ENCODE data around the gene TEAD4. TPM values are rescaled to one million over a fixed set of nuclear protein-coding genes. Genes with fewer than 3 reads are reported as not detected.

Gene TEAD4
- total RNA-seq, 1 donor from 2014 or later: 11.6 TPM

DNA sequence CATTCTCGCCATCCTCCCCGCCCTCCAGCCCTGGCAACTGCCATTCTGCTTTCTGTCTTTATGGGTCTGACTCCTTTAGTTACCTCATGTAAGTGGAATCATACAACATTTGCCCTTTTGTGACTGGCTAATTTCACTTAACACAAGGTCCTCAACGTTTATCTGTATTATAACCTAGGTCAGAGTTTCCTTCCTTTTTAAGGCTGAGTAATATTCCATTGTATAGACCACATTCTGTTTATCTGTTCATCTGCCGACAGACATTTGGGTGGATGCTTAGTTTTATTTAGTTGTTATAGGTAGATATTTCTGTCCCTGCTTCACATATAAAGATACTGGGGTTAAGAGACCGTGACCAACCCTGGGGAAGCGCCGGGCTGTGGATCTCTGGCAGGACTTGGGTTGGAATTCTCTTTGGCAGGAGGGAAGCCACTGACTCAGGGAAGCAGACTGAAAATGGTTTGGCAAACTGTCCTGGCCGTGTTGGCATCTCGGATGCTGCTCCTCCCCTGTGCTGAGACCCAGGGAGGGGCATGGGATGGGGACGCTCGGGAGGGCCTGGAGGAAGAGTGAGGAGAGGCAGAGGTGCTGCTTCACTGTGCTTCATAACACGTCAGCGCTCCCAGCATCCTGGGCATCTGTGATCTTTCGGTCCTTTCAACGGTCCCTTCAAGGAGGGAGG is 38.9 kb downstream of the TEAD4 start:
- DNase-seq: no peak
- ATAC-seq: no peak
- intact Hi-C loops (cut with micrococcal nuclease): no loop called here

DNA sequence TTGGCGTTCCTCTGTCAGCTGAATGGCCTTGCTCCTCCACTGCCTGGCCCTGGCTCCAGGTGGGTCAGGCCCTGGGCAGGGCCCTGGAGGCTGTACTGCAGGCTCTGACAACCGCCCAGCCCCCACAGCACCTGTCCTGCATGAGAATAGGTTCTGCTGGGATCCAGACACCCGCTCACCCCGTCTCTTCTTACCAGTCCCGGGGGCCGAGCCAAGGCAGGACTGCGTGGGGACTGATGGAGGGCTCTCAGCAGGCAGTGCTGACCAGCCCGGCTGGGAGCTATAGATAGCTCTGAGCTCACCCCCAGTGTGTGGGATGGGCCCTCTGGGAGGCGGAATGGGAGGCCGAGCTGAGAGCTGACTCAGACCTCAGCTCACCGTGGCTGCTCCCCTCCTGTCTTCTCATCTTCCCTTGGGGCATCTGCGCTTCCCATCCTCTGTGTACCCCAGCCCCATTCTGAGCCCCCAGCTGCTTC is 39.6 kb downstream of the TEAD4 start:
- ATAC-seq (peak; percentile 98), DNase-seq (peak; percentile 72)
- intact Hi-C loops (cut with micrococcal nuclease): no loop called here

DNA sequence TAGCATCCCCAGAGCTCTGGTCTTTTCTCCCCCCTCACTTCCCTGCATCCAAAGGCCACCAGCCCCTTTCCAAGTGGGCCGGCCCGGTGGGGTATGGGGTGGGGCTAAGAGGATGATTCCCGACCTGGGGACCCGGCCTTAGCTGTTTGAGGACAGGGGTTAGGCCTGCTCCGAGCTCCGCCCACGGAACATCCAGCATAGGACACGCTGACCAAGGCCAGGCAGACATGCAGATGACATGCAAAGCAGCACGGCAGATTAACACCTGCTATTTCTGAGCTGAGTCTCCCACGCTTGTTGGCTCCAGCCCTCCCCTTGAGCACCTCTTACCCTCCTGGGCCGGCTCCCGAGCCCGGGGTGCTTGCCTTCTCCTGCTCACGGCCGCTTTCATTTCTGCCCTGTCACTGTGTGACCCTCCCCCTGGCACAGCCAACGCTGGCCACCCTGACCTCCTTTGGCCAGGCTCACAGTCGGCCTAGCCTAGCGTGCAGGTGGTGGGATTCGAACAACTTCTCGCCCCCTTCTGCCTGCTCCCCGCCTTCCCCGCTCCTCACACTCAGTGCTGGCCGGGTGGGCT is 40.2 kb downstream of the TEAD4 start:
- peak; percentile 73 for ATAC-seq
- DNase-seq: no peak
- intact Hi-C loops (cut with micrococcal nuclease): no loop called here

DNA sequence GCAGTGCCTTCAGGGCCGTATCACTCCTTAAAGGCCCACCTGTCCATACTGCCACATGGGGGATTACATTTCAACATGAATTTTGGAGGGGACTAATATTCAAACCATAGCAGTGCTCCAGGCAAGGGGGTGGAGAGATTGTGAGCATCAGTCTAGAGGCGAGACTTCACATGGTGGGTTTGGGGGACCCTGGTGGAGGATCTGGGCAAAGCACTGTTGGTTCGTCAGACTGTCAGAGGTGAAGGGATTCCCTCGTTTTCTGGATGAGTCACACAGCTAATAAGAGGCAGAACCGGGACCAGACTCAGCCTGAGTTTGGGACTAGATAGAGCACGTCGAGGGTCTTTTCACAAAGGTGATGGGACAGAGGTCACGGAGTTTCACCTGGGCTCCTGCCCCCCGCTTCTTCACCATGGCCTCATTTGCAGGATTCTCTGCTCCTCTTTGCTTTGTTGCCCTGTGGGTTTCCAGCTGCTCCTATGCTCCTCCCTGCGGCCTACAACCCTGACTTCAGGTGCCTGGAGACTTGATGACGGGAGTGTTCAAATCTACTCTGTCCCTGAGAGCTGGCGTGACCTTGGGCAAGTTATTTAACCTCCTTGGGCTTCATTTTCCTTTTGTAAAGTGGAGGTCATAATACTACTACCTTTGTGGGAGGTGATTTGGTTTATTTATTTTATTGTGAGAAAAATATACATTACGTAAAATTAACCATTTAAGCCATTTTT is 41.5 kb downstream of the TEAD4 start:
- no peak for ATAC-seq
- DNase-seq: no peak

DNA sequence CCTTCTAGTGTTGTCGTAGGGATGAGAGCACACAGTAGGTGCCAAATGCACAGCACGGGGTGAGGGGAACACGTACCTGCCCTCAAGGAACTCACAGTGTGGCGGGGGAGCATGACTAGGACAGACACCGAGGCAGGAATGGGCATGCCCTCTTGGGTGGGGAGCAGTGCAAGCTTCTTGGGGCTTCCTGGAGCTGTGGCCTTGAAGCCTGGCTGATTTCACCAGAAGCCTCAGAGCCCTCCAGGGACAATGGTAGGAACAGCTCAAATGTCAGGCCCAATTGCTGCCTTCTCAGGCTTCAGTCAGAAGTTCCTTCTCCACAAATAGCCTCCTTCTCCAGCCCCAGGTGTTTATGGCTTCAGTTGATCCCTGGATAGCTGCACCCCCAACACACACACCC is 43.4 kb downstream of the TEAD4 start:
- intact Hi-C loops (cut with micrococcal nuclease): no loop called here
- DNase-seq (no peak), ATAC-seq (no peak)

More for the DNA sequence above, 41.5 kb downstream of the TEAD4 start:
- intact Hi-C loops (cut with micrococcal nuclease): no loop called here

DNA sequence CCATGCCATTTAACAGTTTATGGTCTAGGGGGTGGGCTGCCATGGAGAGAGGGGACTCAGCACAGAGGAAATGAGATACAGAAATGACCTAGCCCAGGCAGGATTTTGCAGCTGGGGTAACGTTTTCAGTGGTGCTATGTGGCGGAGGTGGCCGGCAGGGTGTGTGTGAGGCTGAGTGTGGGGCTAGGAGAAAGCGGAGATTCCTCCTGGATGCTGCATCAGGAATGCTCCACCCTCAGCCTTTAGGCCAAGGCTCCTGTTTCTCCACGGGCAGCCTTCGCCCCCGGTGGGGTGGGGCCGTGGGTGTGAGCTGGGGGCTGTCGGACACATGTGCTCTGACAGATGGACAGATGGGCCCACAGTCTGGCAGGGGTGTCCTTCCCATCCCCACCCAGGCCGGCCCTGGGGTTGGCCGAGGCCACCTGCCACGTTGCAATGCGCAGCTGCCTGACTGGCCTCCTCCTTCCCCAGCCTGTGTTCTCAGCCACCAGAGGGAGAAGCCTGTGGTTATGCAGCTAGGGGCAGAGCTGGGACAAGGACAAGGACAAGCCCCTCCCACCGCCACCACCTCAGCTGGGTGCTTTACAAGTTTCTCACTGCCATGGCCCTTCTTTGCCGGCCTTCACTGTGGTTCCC is 44.3 kb downstream of the TEAD4 start:
- ATAC-seq (no peak), DNase-seq (no peak)
- intact Hi-C loops (cut with micrococcal nuclease): no loop called here

DNA sequence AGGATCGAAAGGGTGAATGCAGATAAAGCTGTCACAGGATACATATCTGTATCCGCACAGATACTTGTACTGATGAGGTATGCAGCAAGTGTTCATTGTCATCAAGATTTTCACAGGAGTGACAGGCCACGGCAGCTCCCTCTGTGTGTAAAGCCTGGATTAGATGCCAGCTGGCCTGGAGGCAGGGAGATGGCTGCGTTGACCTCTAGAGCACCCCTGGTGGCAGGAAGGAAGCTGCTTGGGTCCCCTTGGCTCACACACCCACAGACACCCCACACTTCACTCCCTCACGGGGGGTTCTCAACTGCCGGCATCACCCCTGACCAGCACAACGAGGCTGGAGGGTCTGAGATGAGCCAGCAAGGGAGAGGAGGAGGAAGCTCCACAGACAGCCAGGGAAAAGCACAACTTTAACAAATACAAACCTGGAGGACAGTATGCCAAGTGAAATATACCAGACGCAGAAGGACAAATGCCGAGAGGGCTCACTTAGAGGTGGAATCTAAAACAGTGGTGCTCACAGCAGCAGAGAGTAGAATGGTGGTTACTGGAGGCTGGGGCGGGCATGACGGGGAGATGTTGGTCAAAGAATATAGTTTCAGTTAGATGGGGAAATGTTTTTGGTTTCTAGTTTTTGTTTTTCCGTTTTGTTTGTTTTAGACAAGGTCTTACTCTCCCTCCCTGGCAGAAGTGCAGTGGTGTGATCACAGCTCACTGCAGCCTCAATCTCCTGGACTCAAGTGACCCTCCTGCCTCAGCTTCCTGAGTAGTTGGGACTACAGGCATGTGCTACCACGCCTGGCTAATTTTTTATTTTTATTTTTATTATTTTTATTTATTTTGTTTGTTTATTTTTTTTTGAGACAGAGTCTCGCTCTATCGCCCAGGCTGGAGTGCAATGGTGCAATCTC is 45.7 kb downstream of the TEAD4 start:
- ATAC-seq (peak; percentile 62), DNase-seq (no peak)
- intact Hi-C loops (cut with micrococcal nuclease): no loop called here

DNA sequence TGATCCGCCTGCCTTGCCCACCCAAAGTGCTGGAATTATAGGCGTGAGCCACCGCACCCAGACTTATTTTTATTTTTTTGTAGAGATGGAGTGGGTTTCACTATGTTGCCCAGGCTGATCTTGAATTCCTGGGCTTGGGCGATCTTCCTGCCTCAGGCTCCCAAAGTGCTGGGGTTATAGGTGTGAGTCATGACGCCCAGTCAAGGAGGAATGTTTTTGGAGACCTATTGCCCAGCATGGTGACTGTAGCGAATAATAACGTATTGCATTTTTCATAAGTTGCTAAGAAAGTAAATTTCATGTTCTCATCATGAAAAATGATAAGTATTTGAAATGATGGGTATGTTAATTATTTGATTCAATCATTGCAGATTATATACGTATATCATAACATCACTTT is 46.5 kb downstream of the TEAD4 start:
- no peak for DNase-seq
- intact Hi-C loops (cut with micrococcal nuclease): no loop called here
- no peak for ATAC-seq

DNA sequence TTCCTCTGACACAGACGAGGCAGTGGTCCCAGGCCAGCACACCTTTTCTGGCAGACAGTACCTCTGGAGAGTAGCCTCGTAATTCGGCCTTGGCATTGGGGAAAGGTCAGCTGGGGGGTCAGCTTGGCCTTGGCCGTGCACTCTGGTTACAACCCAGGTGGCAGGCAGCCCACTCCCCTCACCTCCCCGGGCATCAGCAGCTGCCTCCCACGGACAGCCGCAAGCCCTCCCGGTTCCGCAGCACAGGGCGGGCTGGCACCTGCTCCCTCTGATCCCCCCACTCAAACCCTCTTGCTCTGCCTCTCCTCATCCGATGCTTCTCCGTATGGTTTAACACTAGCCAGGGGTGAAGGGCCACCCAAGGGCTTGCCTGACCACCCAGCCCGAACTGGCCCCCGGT is 50.6 kb downstream of the TEAD4 start:
- intact Hi-C loops (cut with micrococcal nuclease): no loop called here
- DNase-seq: no peak
- ATAC-seq: no peak

DNA sequence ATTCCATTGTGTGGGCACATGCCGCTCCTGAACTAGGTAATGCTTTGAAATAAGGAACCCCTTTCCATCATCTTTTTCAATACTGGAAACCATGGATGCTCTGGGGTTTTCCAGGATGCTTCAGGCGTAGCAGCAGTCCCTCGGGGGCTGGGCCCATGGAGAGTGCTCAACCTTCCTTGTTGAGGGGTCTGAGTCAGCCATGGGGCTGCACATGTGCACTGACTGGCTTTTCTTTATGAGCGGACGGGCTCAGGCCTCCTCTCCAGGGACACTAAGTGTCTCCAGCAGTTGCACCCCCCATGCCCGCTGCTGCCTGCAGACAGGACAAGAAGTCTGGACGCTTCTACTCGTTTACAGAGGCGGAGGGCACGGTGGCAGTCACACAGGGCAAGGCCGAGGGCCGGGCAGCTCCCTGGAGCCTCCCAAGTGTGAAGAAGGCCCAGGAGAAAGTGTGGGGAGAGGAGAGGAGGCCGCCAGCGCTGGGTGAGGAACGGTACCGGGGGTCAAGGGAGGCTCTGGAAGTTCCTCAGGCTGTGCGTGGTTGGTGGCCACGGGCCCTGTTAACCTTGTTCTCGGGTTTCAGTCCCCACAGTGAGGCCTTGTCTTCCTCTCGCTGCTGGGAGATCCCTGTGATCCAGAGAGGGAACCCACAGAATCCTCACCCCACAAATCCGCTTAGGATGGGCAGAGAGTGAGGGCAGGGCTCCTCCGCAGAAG is 51.2 kb downstream of the TEAD4 start:
- DNase-seq (no peak), ATAC-seq (no peak)
- intact Hi-C loops (cut with micrococcal nuclease): no loop called here

DNA sequence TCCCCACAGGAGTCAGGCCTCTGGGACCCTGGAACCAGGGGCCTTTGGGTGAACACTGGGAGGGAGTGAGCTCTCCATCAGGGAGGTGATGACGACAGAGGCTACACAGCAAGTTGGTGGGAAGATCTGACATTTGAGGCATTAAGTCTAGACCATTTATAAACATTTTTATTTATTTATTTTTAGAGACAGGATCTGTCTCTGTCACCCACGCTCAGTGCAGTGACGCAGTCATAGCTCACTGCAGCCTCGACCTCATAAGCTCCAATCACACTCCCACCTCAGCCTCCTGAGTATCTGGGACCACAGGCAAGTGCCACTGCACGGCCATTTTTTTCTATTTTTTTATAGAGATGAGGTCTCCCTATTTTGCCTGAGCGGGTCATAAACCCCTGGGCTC is 53.6 kb downstream of the TEAD4 start:
- intact Hi-C loops (cut with micrococcal nuclease): no loop called here
- DNase-seq (no peak), ATAC-seq (no peak)

DNA sequence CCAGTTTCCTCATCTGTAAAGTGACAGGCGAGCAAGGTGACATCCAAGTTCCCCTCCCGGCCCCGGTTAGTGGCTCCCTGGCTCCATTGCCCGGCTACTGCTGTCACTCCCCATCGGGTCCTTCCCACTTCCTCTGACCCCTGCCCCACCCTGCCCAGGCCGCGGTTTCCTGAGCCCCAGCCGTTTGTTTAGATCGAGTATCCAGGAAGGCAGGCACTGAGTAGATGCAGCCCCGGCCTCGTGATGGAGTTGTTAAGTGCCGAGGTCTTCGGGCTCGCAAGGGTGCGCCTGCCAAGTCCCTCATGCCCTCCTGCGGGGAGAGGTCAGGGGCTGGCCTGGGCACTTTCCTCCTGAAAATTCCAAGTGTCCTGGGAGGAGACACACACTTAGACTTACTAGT is 55.4 kb downstream of the TEAD4 start:
- no peak for DNase-seq
- ATAC-seq: peak; percentile 33

DNA sequence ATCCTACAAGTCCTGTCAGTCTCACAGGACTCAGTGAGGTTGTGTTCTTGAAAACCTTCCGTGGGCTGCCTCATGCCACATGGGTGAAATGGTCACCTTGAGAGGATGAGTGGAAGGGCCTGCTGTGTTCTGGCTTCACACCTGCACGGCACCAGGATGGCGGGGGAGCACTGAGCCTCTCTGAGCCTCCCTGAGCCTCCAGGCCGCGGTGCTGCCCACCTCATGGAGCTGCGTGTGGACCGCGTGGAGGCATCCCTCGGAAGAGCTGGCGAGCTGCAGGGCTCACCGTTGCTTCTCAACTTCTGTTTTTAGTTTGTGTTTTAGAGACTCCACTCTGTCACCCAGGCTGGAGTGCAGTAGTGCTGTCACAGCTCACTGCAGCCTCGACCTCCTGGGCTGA is 56.2 kb downstream of the TEAD4 start:
- intact Hi-C loops (cut with micrococcal nuclease): no loop called here

More for the DNA sequence above, 55.4 kb downstream of the TEAD4 start:
- intact Hi-C loops (cut with micrococcal nuclease): no loop called here

DNA sequence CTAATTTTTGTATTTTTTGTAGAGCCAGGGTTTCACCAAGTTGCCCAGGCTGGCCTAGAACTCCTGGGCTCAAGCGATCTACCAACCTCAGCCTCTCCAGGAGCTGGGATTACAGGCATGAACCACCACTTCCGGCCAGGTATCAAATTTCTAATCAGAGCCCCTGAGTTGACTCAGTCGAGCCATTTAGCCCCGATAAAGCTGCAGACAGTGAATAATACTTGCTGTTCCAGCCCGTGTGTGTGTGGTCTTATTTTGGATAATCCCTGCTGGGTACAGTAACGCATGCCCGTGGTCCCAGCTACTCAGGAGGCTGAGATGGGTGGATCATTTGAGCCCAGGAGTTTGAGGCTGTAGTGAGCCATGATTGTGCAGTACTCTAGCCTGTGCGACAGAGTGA is 57.0 kb downstream of the TEAD4 start:
- DNase-seq: no peak

More for the DNA sequence above, 56.2 kb downstream of the TEAD4 start:
- no peak for DNase-seq
- no peak for ATAC-seq

DNA sequence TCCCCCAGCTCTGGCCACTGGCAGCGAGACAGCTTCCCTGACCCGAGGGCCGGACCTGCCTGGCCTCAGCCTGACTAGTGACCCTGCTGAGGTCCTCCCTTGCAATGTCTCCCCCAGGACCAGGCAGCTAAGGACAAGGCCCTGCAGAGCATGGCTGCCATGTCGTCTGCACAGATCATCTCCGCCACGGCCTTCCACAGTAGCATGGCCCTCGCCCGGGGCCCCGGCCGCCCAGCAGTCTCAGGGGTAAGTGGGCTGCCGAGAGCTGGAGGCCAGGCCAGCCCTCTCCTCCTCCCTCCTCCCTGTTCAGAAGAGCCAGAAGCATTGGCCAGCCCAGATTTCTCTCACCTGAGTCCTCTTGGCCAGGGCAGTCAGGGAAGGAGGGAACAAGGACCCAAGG is 58.1 kb downstream of the TEAD4 start:
- intact Hi-C loops (cut with micrococcal nuclease): no loop called here
- DNase-seq: no peak

More for the DNA sequence above, 57.0 kb downstream of the TEAD4 start:
- intact Hi-C loops (cut with micrococcal nuclease): no loop called here
- ATAC-seq: no peak

DNA sequence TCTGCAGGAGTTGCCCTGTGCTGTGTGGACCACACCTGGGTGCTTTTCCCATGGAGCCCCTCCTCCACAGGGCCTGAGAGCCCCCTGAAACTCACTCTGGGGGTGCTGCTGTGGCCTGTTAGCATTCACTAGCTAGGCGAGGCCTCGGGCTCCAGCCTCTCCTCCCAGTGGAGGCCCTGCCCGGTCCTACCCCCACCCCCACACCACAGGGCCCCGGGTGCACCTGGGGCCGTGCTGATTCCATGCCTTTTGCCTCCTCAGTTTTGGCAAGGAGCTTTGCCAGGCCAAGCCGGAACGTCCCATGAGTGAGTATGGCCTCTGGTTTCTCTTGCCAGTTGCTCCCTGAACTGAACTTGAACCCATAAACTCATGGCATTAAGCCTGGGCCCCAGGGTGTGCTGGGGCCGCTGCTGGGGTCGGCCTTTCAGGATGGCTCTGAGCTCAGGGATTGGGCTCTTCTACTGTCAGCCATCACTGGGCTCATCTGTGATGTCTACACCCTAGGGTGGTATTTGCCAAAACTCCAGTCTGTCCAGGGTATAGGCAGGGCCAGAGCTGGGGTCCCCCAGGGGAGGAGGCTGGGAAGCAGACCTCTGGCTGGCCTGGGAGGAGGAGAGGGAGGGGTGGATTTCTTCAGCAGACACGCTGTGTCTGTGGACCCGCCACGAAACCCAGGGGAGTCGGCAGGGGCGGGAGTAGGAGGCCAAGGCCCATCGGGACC is 59.2 kb downstream of the TEAD4 start:
- DNase-seq: no peak
- ATAC-seq: no peak
- intact Hi-C loops (cut with micrococcal nuclease): no loop called here

More for the DNA sequence above, 58.1 kb downstream of the TEAD4 start:
- ATAC-seq: no peak

DNA sequence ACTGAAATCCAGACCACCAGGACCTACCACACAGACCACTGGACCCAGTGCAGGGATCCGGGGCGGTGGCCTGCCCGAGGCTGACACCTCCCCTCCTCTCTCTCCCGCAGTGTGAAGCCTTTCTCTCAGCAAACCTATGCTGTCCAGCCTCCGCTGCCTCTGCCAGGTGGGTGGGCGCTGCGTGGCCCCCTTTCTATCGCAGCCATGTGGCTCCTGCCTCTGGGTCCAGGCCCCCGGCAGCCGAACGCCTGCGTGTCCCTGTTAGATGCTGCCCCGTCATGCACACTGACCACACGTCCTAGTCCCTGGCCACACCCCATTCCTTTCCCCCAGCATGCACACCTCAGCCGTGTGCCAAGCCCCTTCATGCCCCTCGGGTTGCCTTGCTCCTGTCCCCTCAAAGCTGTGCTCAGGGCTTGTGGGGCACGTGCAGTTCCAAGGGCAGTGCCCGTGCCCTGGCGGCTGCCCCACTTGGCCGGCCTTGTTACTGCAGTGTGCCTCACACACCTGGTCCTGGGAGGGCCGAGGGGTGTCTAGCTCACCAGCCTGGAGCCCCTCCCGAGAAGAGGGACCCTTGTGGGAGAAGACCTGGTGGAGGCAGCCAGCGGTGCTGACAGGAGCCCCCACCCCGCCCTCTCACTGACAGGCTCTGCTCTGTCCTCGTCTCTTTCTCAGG is 59.9 kb downstream of the TEAD4 start:
- no peak for ATAC-seq
- intact Hi-C loops (cut with micrococcal nuclease): no loop called here
- no peak for DNase-seq
